SK-N-SH (cell line): ENCODE measurements around the gene RHOBTB3. TPM values are rescaled to one million over a fixed set of nuclear protein-coding genes. Genes with fewer than 3 reads are reported as not detected.

Experiments
- CTCF ChIA-PET: fragments of 300-600, 350-600 bp; formaldehyde crosslinking; extraction: SDS; loops from one replicate; lab custom pipeline; 2021; lab: Yijun Ruan, JAX
- POLR2A ChIA-PET: fragments of 350-600 bp; sonication (Branson Sonifier 250); formaldehyde crosslinking; extraction: SDS; loops from one replicate; lab custom pipeline; 2020; ENCODE audit warnings: antibody characterized with exemption, inconsistent platforms; lab: Yijun Ruan, JAX
- DNase-seq: peaks from one replicate; pipeline ENCODE4 v3.0.0; 2012
- H2AFZ ChIP-seq: fragments of 200-600 bp; sonication (generic); 2 replicates; pipeline ENCODE4 v1.8.1; 2016; ENCODE audit warnings: antibody characterized with exemption, mild to moderate bottlenecking, low read depth
- H3F3A ChIP-seq: fragments of 200-600 bp; sonication (generic); replicated peaks from 2 replicates; pipeline ENCODE3; 2016; ENCODE audit warnings: antibody characterized with exemption, mild to moderate bottlenecking; ENCODE audit not compliant: insufficient read depth
- H3K27ac ChIP-seq, 2 experiments: fragments of 200-500 bp in 1 of 2; fragments of 200-600 bp in 1 of 2; sonication (Bioruptor generic) in 1 of 2; sonication (generic), shearing (Covaris generic) in 1 of 2; 2 replicates each; pipeline versions ENCODE4 v1.5.1 to v1.6.1; 2014 to 2016; ENCODE audit warnings: low read depth in 2 of 2, inconsistent platforms in 1 of 2, low read length in 1 of 2, mild to moderate bottlenecking in 1 of 2, mixed read lengths in 1 of 2
- H3K27me3 ChIP-seq: fragments of 200-600 bp; sonication (generic), shearing (Covaris generic); 2 replicates; pipeline ENCODE4 v1.6.1; 2016; ENCODE audit warnings: mixed run types; ENCODE audit not compliant: insufficient read depth
- H3K36me3 ChIP-seq, 2 experiments: fragments of 200-500 bp in 1 of 2; fragments of 200-600 bp in 1 of 2; sonication (Bioruptor generic) in 1 of 2; sonication (generic) in 1 of 2; replicated peaks in 1 of 2; 2 replicates each; pipeline versions ENCODE3 to v1.5.1; 2014 to 2016; ENCODE audit warnings: low read length in 1 of 2, mild to moderate bottlenecking in 1 of 2; ENCODE audit not compliant: insufficient read depth in 2 of 2, control insufficient read depth in 1 of 2
- H3K4me1 ChIP-seq, 2 experiments: fragments of 200-500 bp in 1 of 2; fragments of 200-600 bp in 1 of 2; sonication (Bioruptor generic) in 1 of 2; sonication (generic), shearing (Covaris generic) in 1 of 2; 2 replicates each; pipeline versions ENCODE4 v1.5.1 to v1.6.1; 2014 to 2016; ENCODE audit warnings: low read depth in 1 of 2, low read length in 1 of 2, mixed run types in 1 of 2; ENCODE audit not compliant: insufficient read depth in 2 of 2, control insufficient read depth in 1 of 2
- H3K4me2 ChIP-seq: fragments of 200-600 bp; sonication (generic), shearing (Covaris generic); 2 replicates; pipeline ENCODE4 v1.6.1; 2017; ENCODE audit warnings: mixed run types
- H3K4me3 ChIP-seq, 2 experiments: fragments of 200-500 bp in 1 of 2; fragments of 200-600 bp in 1 of 2; sonication (Bioruptor generic) in 1 of 2; sonication (generic), shearing (Covaris generic) in 1 of 2; 2 replicates each; pipeline versions ENCODE4 v1.5.1 to v1.8.1; 2014 to 2016; ENCODE audit warnings: low read depth in 2 of 2, inconsistent platforms in 1 of 2, low read length in 1 of 2, mild to moderate bottlenecking in 1 of 2, mixed read lengths in 1 of 2, moderate library complexity in 1 of 2
- H3K79me2 ChIP-seq: fragments of 200-600 bp; sonication (generic); 2 replicates; pipeline ENCODE4 v1.8.1; 2017; ENCODE audit warnings: mild to moderate bottlenecking; ENCODE audit not compliant: insufficient read depth
- H3K9ac ChIP-seq: fragments of 200-600 bp; sonication (generic); 2 replicates; pipeline ENCODE4 v1.6.1; 2017; ENCODE audit warnings: mixed run types
- H3K9me2 ChIP-seq: fragments of 200-600 bp; sonication (generic); 2 replicates; pipeline ENCODE4 v1.6.1; 2017; ENCODE audit warnings: mixed run types
- H3K9me3 ChIP-seq: fragments of 200-600 bp; sonication (generic); 2 replicates; pipeline ENCODE4 v1.6.1; 2017; ENCODE audit warnings: mixed run types, mild to moderate bottlenecking, moderate library complexity
- H4K20me1 ChIP-seq: fragments of 200-600 bp; sonication (generic); 2 replicates; pipeline ENCODE4 v1.6.1; 2017; ENCODE audit warnings: mild to moderate bottlenecking, mixed run types; ENCODE audit not compliant: insufficient read depth
- ELF1 ChIP-seq: IDR thresholded peaks from 2 replicates; pipeline ENCODE4 v1.4.0; 2012
- FOSL2 ChIP-seq: IDR thresholded peaks from 2 replicates; pipeline ENCODE4 v1.4.0; 2012; ENCODE audit warnings: low read depth, mild to moderate bottlenecking, moderate library complexity, borderline replicate concordance
- GABPA ChIP-seq: IDR thresholded peaks from 2 replicates; pipeline ENCODE4 v1.4.0; 2012; ENCODE audit warnings: low read depth, mild to moderate bottlenecking
- NRF1 ChIP-seq: IDR thresholded peaks from 2 replicates; pipeline ENCODE4 v1.6.1; 2012; ENCODE audit warnings: low read depth, mild to moderate bottlenecking, low read length
- PBX3 ChIP-seq: IDR thresholded peaks from 2 replicates; pipeline ENCODE4; 2012
- POLR2AphosphoS5 ChIP-seq: IDR thresholded peaks from 2 replicates; pipeline ENCODE4 v1.6.1; 2012; ENCODE audit warnings: low read depth, low read length
- TCF12 ChIP-seq: IDR thresholded peaks from 2 replicates; pipeline ENCODE4 v1.4.0; 2012
- TEAD4 ChIP-seq: IDR thresholded peaks from 2 replicates; pipeline ENCODE4 v1.4.0; 2012; ENCODE audit warnings: mild to moderate bottlenecking, borderline replicate concordance; ENCODE audit not compliant: insufficient read depth
- USF1 ChIP-seq: IDR thresholded peaks from 2 replicates; pipeline ENCODE4 v1.4.0; 2012; ENCODE audit warnings: low read depth, borderline replicate concordance
- WGBS: methylation state at CpG from one replicate; pipeline ENCODE4 v1.1.6; 2017; ENCODE audit warnings: low lambda C conversion rate; 5-methylcytosine and 5-hydroxymethylcytosine counted together
- polyA plus RNA-seq, 3 experiments: library from polyadenylated mRNA; depleted of rRNA; stranded (reverse); fragments of >200 nt; gene quantifications; 2 replicates each; pipeline ENCODE4 v1.2.3, GENCODE V29; 2012
- TF ChIP-seq, protein P1 (sequence below): fragments of 200-600 bp; sonication (generic); IDR thresholded peaks from 2 replicates; pipeline ENCODE4 v1.6.1; 2017; ENCODE audit warnings: antibody characterized with exemption, mild to moderate bottlenecking, moderate library complexity
- TF ChIP-seq, protein P2 (sequence below): IDR thresholded peaks from 2 replicates; pipeline ENCODE4 v1.4.0; 2012; ENCODE audit warnings: low read depth

The RHOBTB3 gene
- polyA plus RNA-seq, 1 of the 3 experiments (the other 2 are of a cell fraction) = 59.3 TPM

DNA sequence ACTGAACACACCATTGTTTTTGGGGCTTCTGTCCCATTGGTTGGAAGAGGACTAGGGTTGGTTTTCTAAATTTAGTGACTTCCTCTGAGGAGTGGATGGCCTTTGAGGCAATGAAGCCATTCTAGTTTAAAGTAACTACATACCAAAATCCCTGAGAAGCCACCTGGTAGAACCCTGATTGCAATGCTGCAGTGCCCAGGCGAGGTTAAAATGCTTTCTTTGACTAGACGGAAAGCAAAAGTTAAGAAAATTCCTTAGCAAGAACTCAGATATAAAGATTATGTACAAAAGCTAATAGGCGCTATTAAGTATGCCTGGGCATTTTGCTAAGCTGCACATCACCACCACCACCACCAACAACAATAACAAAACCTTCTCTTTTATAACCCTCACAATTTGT, 70.8 kb downstream of the RHOBTB3 start:
- H3K27me3 ChIP-seq = no peaks in the 10 kb centered on the region
- ChIA-PET CTCF (interaction anchor here (1.3 to 2.0 kb wide), 3 partner anchors 20 to 137 kb away, joined by 3 to 9 read pairs (median 4); no protein-coding TSS in a partner anchor), POLR2A (no interaction called here)
- H3K4me2 ChIP-seq = no peak overlapping the region
- no peaks in the 10 kb centered on the region for H3K9me2 ChIP-seq
- no peak overlapping the region for H3K9ac ChIP-seq
- no peaks in the 10 kb centered on the region for H4K20me1 ChIP-seq
- no peaks in the 10 kb centered on the region for H3K79me2 ChIP-seq
- peaks cover 0 to 2% of the 10 kb centered on the region in 2 experiments; a peak in 1 of 4 replicates for H3K4me1 ChIP-seq
- H3K9me3 ChIP-seq = no peaks in the 10 kb centered on the region
- DNase-seq = no peak
- no peak overlapping the region for H2AFZ ChIP-seq
- peaks cover 5% of the 10 kb centered on the region for H3F3A ChIP-seq
- peaks cover 0 to 6% of the 10 kb centered on the region in 2 experiments for H3K36me3 ChIP-seq
- 94% methylated on average over 3 of the region's 3 CpGs for WGBS
- H3K27ac ChIP-seq = no peak overlapping the region
- TF ChIP-seq TCF12 (no peak), FOSL2 (no peak), TEAD4 (no peak), POLR2AphosphoS5 (no peak), PBX3 (no peak), ELF1 (no peak)
- TF ChIP-seq, protein P1, sequence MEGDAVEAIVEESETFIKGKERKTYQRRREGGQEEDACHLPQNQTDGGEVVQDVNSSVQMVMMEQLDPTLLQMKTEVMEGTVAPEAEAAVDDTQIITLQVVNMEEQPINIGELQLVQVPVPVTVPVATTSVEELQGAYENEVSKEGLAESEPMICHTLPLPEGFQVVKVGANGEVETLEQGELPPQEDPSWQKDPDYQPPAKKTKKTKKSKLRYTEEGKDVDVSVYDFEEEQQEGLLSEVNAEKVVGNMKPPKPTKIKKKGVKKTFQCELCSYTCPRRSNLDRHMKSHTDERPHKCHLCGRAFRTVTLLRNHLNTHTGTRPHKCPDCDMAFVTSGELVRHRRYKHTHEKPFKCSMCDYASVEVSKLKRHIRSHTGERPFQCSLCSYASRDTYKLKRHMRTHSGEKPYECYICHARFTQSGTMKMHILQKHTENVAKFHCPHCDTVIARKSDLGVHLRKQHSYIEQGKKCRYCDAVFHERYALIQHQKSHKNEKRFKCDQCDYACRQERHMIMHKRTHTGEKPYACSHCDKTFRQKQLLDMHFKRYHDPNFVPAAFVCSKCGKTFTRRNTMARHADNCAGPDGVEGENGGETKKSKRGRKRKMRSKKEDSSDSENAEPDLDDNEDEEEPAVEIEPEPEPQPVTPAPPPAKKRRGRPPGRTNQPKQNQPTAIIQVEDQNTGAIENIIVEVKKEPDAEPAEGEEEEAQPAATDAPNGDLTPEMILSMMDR = no peak
- no peak overlapping the region for H3K4me3 ChIP-seq

- TF ChIP-seq NRF1 (no peak), GABPA (no peak), PBX3 (no peak), USF1 (no peak)
- TF ChIP-seq, protein P2, sequence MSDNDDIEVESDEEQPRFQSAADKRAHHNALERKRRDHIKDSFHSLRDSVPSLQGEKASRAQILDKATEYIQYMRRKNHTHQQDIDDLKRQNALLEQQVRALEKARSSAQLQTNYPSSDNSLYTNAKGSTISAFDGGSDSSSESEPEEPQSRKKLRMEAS = no peak
- H3K4me1 ChIP-seq = peaks cover 2 to 3% of the 10 kb centered on the region in 2 experiments; a peak in 1 of 4 replicates
- no peaks in the 10 kb centered on the region for H3K9me2 ChIP-seq
- POLR2A ChIA-PET = no interaction called here
- no peak overlapping the region for H2AFZ ChIP-seq
- no peaks in the 10 kb centered on the region for H3K9me3 ChIP-seq
- DNase-seq = no peak
- no peak overlapping the region for H3K9ac ChIP-seq
- H3K27ac ChIP-seq = no peak overlapping the region
- no peaks in the 10 kb centered on the region for H3F3A ChIP-seq
- no peak overlapping the region for H3K4me3 ChIP-seq
- H4K20me1 ChIP-seq = no peaks in the 10 kb centered on the region
- H3K27me3 ChIP-seq = no peaks in the 10 kb centered on the region
- H3K36me3 ChIP-seq = no peaks in the 10 kb centered on the region
- no peak overlapping the region for H3K4me2 ChIP-seq
- CTCF ChIA-PET = interaction anchor here (2.4 kb wide), 1 partner anchor 22 kb away, joined by 8 read pairs; no protein-coding TSS in a partner anchor
- H3K79me2 ChIP-seq = no peaks in the 10 kb centered on the region
- WGBS = 79% methylated on average over 6 of the region's 6 CpGs
Observed at GRCh38 chr5:95803271-95804148, 72.4 kb downstream of the RHOBTB3 start.
